ENCODE data around the gene PRKCH. TPM values are rescaled to one million over a fixed set of nuclear protein-coding genes. Genes with fewer than 3 reads are reported as not detected.

Gene PRKCH
- polyA plus RNA-seq, 2 of the 4 experiments (the other 2 are of a cell fraction) = 10.0 to 10.2 TPM

GRCh38 chr14:61531465-61532122 lies 210.2 kb downstream of the PRKCH start:
- WGBS (ENCODE audit: missing lambda C conversion rate) = 32% methylated on average over 5 of the region's 5 CpGs
- DNase-seq (ENCODE audit: low read depth in 1 of 2, low spot score in 1 of 2) (no peak), FAIRE-seq (no peak), ATAC-seq (no peak)
- peaks cover 83% of the 10 kb centered on the region for H3K4me1 ChIP-seq
- no peak overlapping the region for H3K4me3 ChIP-seq
- H3K27ac ChIP-seq = peak overlapping the region; percentile 82 to 99
- H3K9me3 ChIP-seq = no peaks in the 10 kb centered on the region
- ChIA-PET POLR2A (no interaction called here), CTCF (interaction anchor here (0.6 to 1.4 kb wide), 4 partner anchors 12 to 70 kb away, joined by 3 read pairs; no protein-coding TSS in a partner anchor)
- H3K4me2 ChIP-seq = peak overlapping the region; percentile 20; the same call in 2 of the 3 replicates
- TF ChIP-seq FOSL2 (IDR thresholded peaks at IDR 0.05) (no peak), FOSL2 (CRISPR knock-in tag; IDR thresholded peaks at IDR 0.05) (0 out of 2 replicates have a peak, but pooled peaks have one; percentile 20), BHLHE40 (IDR thresholded peaks at IDR 0.05; ENCODE audit: low read depth, low read length) (no peak)

DNA sequence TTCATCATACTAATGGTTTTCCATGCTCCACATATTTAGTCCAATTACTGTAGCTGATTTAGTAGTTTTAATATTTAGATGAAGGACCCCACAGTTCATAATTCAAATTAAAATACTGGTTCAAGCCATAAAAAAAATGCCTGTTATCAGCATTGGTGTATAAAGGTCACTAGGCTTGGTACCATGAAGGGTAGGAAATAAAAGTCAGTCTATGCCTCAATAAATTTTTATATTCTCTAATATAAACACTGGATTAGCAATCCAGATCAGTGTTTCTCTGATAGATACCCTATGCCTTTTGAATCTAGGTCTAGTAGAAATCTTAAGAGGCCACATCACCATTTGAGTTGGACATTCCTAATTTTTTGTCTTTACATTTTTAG lies 210.7 kb downstream of the PRKCH start:
- ChIA-PET CTCF (interaction anchor here (1.0 to 1.4 kb wide), 4 partner anchors 13 to 71 kb away, joined by 3 to 6 read pairs (median 3); no protein-coding TSS in a partner anchor), POLR2A (interaction anchor here (1.7 kb wide), 1 partner anchor 22 kb away, joined by 7 read pairs; no protein-coding TSS in a partner anchor)
- no peaks in the 10 kb centered on the region for H3K9me3 ChIP-seq
- no peak overlapping the region for H3K4me3 ChIP-seq
- TF ChIP-seq HOXB5 (CRISPR knock-in tag; IDR thresholded peaks at IDR 0.05) (no peak), MAZ (IDR thresholded peaks at IDR 0.05; ENCODE audit: borderline replicate concordance, low read depth, low read length) (no peak), NFE2L2 (conservative IDR thresholded peaks at IDR 0.05; ENCODE audit: low read length) (no peak), HES2 (IDR thresholded peaks at IDR 0.05) (no peak), CHD2 (IDR thresholded peaks at IDR 0.05; ENCODE audit: low read length, partially characterized antibody) (no peak), ZC3H11A (IDR thresholded peaks at IDR 0.05) (no peak), JUNB (IDR thresholded peaks at IDR 0.05) (no peak), POLR2A (IDR thresholded peaks at IDR 0.05; ENCODE audit: low read length) (no peak), HOXB13 (CRISPR knock-in tag; IDR thresholded peaks at IDR 0.05; ENCODE audit: low read depth) (no peak), SMC3 (IDR thresholded peaks at IDR 0.05) (no peak), EP300 (IDR thresholded peaks at IDR 0.05) (no peak), EHF (CRISPR knock-in tag; IDR thresholded peaks at IDR 0.05) (no peak), REST (IDR thresholded peaks at IDR 0.05) (no peak), HEYL (CRISPR knock-in tag; IDR thresholded peaks at IDR 0.05) (no peak), ELK1 (IDR thresholded peaks at IDR 0.05; ENCODE audit: low read depth, low read length) (no peak), CHD4 (IDR thresholded peaks at IDR 0.05; ENCODE audit: borderline replicate concordance) (no peak), NPAS2 (CRISPR knock-in tag; IDR thresholded peaks at IDR 0.05; ENCODE audit: borderline replicate concordance) (no peak), HDAC2 (IDR thresholded peaks at IDR 0.05) (no peak), RCOR1 (IDR thresholded peaks at IDR 0.05; ENCODE audit: low read depth, low read length) (no peak)
- TF ChIP-seq, protein P1, sequence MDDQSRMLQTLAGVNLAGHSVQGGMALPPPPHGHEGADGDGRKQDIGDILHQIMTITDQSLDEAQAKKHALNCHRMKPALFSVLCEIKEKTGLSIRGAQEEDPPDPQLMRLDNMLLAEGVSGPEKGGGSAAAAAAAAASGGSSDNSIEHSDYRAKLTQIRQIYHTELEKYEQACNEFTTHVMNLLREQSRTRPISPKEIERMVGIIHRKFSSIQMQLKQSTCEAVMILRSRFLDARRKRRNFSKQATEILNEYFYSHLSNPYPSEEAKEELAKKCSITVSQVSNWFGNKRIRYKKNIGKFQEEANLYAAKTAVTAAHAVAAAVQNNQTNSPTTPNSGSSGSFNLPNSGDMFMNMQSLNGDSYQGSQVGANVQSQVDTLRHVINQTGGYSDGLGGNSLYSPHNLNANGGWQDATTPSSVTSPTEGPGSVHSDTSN (IDR thresholded peaks at IDR 0.05) = no peak
- peak overlapping the region; percentile 20; the same call in 2 of the 3 replicates for H3K4me2 ChIP-seq
- ATAC-seq = no peak
- DNase-seq (ENCODE audit: low read depth in 1 of 2, low spot score in 1 of 2) = no peak
- H3K27ac ChIP-seq = peak overlapping the region; percentile 82 to 99
- no peak for FAIRE-seq
- peaks cover 83% of the 10 kb centered on the region for H3K4me1 ChIP-seq

All from A549 (cell line).